ENCODE results near the gene ACTG1. TPM values are rescaled to one million over a fixed set of nuclear protein-coding genes. Genes with fewer than 3 reads are reported as not detected.

The ACTG1 gene
- total and polyA plus RNA-seq, 2 of the 13 experiments (the other 11 are each of a cell fraction or from before 2014, with no cell fraction given), result 973 to 1,138 TPM

GRCh38 chr17:81533339-81534141, 20.9 kb upstream of the ACTG1 start (continued):
- peak; percentile 95 for TF ChIP-seq AGO1 (IDR thresholded peaks at IDR 0.05; ENCODE audit: low read depth, low read length, poor library complexity, severe bottlenecking)
- 0 out of 2 replicates have a peak, but pooled peaks have one; percentile 21 for TF ChIP-seq ZNF710 (CRISPR knock-in tag; IDR thresholded peaks at IDR 0.05; ENCODE audit: borderline replicate concordance)
- peak; percentile 42; the same call in 1 of the 2 replicates for TF ChIP-seq HNF4A (CRISPR knock-in tag; IDR thresholded peaks at IDR 0.05)
- no peak for TF ChIP-seq AGO2 (optimal IDR thresholded peaks at IDR 0.05; ENCODE audit: low read depth, low read length)
- TF ChIP-seq, protein P1, sequence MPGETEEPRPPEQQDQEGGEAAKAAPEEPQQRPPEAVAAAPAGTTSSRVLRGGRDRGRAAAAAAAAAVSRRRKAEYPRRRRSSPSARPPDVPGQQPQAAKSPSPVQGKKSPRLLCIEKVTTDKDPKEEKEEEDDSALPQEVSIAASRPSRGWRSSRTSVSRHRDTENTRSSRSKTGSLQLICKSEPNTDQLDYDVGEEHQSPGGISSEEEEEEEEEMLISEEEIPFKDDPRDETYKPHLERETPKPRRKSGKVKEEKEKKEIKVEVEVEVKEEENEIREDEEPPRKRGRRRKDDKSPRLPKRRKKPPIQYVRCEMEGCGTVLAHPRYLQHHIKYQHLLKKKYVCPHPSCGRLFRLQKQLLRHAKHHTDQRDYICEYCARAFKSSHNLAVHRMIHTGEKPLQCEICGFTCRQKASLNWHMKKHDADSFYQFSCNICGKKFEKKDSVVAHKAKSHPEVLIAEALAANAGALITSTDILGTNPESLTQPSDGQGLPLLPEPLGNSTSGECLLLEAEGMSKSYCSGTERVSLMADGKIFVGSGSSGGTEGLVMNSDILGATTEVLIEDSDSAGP (CRISPR knock-in tag; IDR thresholded peaks at IDR 0.05; ENCODE audit: borderline replicate concordance), result 0 out of 2 replicates have a peak, but pooled peaks have one; percentile 17
- no peak for TF ChIP-seq ZNF550 (CRISPR knock-in tag; IDR thresholded peaks at IDR 0.05; ENCODE audit: borderline replicate concordance)
- TF ChIP-seq HNRNPLL (IDR thresholded peaks at IDR 0.05; ENCODE audit: low read depth, low read length, poor library complexity, severe bottlenecking), result peak; percentile 13
- peak; percentile 36; the same call in 1 of the 2 replicates for TF ChIP-seq POLR2G (IDR thresholded peaks at IDR 0.05; ENCODE audit: low read depth, low read length)
- TF ChIP-seq ZNF792 (CRISPR knock-in tag; IDR thresholded peaks at IDR 0.05), result no peak
- no peak for TF ChIP-seq TRIM22 (IDR thresholded peaks at IDR 0.05)
- no peak for TF ChIP-seq MAZ (IDR thresholded peaks at IDR 0.05; ENCODE audit: borderline replicate concordance, low read depth, low read length)
- TF ChIP-seq MAZ (CRISPR knock-in tag; IDR thresholded peaks at IDR 0.05; ENCODE audit: low read depth), result no peak
- peak; percentile 38; the same call in 1 of the 2 replicates for TF ChIP-seq ZFY (CRISPR knock-in tag; IDR thresholded peaks at IDR 0.05)
- TF ChIP-seq IKZF1 (IDR thresholded peaks at IDR 0.05), result no peak
- TF ChIP-seq, protein P2, sequence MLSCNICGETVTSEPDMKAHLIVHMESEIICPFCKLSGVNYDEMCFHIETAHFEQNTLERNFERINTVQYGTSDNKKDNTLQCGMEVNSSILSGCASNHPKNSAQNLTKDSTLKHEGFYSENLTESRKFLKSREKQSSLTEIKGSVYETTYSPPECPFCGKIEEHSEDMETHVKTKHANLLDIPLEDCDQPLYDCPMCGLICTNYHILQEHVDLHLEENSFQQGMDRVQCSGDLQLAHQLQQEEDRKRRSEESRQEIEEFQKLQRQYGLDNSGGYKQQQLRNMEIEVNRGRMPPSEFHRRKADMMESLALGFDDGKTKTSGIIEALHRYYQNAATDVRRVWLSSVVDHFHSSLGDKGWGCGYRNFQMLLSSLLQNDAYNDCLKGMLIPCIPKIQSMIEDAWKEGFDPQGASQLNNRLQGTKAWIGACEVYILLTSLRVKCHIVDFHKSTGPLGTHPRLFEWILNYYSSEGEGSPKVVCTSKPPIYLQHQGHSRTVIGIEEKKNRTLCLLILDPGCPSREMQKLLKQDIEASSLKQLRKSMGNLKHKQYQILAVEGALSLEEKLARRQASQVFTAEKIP (CRISPR knock-in tag; IDR thresholded peaks at IDR 0.05; ENCODE audit: borderline replicate concordance), result no peak
